Esophagus muscularis mucosa (tissue), 4 donors: ENCODE data around the gene IP6K1. TPM values are rescaled to one million over a fixed set of nuclear protein-coding genes. Genes with fewer than 3 reads are reported as not detected.

ENCODE experiments used
- DNase-seq: peaks from one replicate; pipeline ENCODE4 v3.0.0-alpha.2; 2017; ENCODE audit errors: extremely low spot score
- H3K27ac ChIP-seq, 4 donors: fragments of 200-600 bp; sonication (generic); replicated peaks in 1 of 4; 1 replicate in 3 of 4; 2 replicates in 1 of 4; pipeline ENCODE4 v1.5.1; 2016 to 2019; ENCODE audit warnings: mild to moderate bottlenecking in 1 of 4
- H3K27me3 ChIP-seq, 4 donors: fragments of 200-600 bp; sonication (generic); one replicate each; pipeline versions ENCODE4 v1.5.1 to v1.6.0; 2016 to 2019
- H3K36me3 ChIP-seq, 4 donors: fragments of 200-600 bp; sonication (generic); one replicate each; pipeline ENCODE4 v1.5.1; 2016 to 2019
- H3K4me1 ChIP-seq, 4 donors: fragments of 200-600 bp; sonication (generic); one replicate each; pipeline ENCODE4 v1.5.1; 2016 to 2019
- H3K4me3 ChIP-seq, 4 donors: fragments of 200-600 bp; sonication (generic); 1 replicate in 2 of 4; 2 replicates in 2 of 4; pipeline ENCODE4 v1.5.1; 2016 to 2019; ENCODE audit warnings: mild to moderate bottlenecking in 4 of 4, moderate library complexity in 1 of 4
- H3K9me3 ChIP-seq, 4 donors: fragments of 200-600 bp; sonication (generic); 1 replicate in 3 of 4; 2 replicates in 1 of 4; pipeline ENCODE4 v1.5.1; 2016 to 2019
- CTCF ChIP-seq, 3 experiments: fragments of 200-600 bp in 2 of 3; fragments of 450-650 bp in 1 of 3; sonication (generic) in 2 of 3; IDR thresholded peaks; one replicate each; pipeline ENCODE4 v1.5.1; 2017 to 2019; ENCODE audit warnings: antibody characterized with exemption in 3 of 3, mild to moderate bottlenecking in 2 of 3, moderate library complexity in 1 of 3
- EP300 ChIP-seq: sonication (generic); formaldehyde crosslinking; IDR thresholded peaks from one replicate; pipeline ENCODE4 v1.6.1; 2017; ENCODE audit warnings: antibody characterized with exemption
- POLR2A ChIP-seq: fragments of 450-650 bp; IDR thresholded peaks from one replicate; pipeline ENCODE4 v1.6.1; 2017; ENCODE audit warnings: antibody characterized with exemption, moderate library complexity, mild to moderate bottlenecking, low read depth
- POLR2AphosphoS5 ChIP-seq, 2 donors: sonication (generic); formaldehyde crosslinking; IDR thresholded peaks; one replicate each; pipeline ENCODE4 v1.6.1; 2017; ENCODE audit warnings: antibody characterized with exemption in 2 of 2
- WGBS: methylation state at CpG from one replicate; pipeline ENCODE4 v1.1.5; 2018; 5-methylcytosine and 5-hydroxymethylcytosine counted together
- intact Hi-C: fragments of 100-400 bp; cut with DNase I; formaldehyde crosslinking; loops from one replicate; pipeline ENCODE4 v1.15.1; 2023
- total RNA-seq, 4 donors: library from RNA; depleted of rRNA; stranded (reverse); fragments of >200 nt; gene quantifications; one replicate each; pipeline versions ENCODE4 v1.1.0 to v1.2.1, GENCODE V29; 2016

The IP6K1 gene
- total RNA-seq, 4 donors from 2014 or later: 33.2 to 63.4 (median 52.4) TPM

GRCh38 chr3:49794431-49794830, 8.1 kb upstream of the IP6K1 start:
- no peak for TF ChIP-seq POLR2A
- no peak for TF ChIP-seq POLR2AphosphoS5 (IDR thresholded peaks at IDR 0.05)
- H3K27ac ChIP-seq: no peak overlapping the region
- H3K27me3 ChIP-seq: no peaks in the 10 kb centered on the region
- DNase-seq: no peak
- H3K9me3 ChIP-seq: no peaks in the 10 kb centered on the region
- no peak overlapping the region for H3K4me3 ChIP-seq
- 77% methylated on average over 4 of the region's 4 CpGs for WGBS
- peaks cover under 1 to 5% (median 2%) of the 10 kb centered on the region in 4 donors for H3K4me1 ChIP-seq
- intact Hi-C loops: no loop called here
- no peaks in the 10 kb centered on the region for H3K36me3 ChIP-seq

GRCh38 chr3:49793486-49794085, 7.2 kb upstream of the IP6K1 start:
- Histone ChIP-seq H3K27me3 (no peaks in the 10 kb centered on the region), H3K36me3 (no peaks in the 10 kb centered on the region), H3K4me1 (no peaks in the 10 kb centered on the region), H3K27ac (no peak overlapping the region), H3K9me3 (no peaks in the 10 kb centered on the region), H3K4me3 (no peak overlapping the region)
- 96% methylated on average over 11 of the region's 13 CpGs for WGBS
- no peak for TF ChIP-seq POLR2AphosphoS5 (IDR thresholded peaks at IDR 0.05)
- no peak for TF ChIP-seq CTCF (IDR thresholded peaks at IDR 0.05)
- no peak for TF ChIP-seq POLR2A
- TF ChIP-seq EP300: no peak
- DNase-seq: no peak
- intact Hi-C loops: no loop called here

GRCh38 chr3:49792371-49793150, 6.2 kb upstream of the IP6K1 start:
- Histone ChIP-seq H3K27ac (no peak overlapping the region), H3K4me1 (peaks cover 0 to under 1% (median under 1%) of the 10 kb centered on the region in 4 donors), H3K36me3 (no peaks in the 10 kb centered on the region), H3K27me3 (no peaks in the 10 kb centered on the region), H3K9me3 (no peaks in the 10 kb centered on the region), H3K4me3 (no peak overlapping the region)
- no peak for TF ChIP-seq POLR2A
- TF ChIP-seq CTCF (IDR thresholded peaks at IDR 0.05): no peak
- TF ChIP-seq POLR2AphosphoS5 (IDR thresholded peaks at IDR 0.05): no peak
- no peak for TF ChIP-seq EP300
- no peak for DNase-seq
- 98% methylated on average over 5 of the region's 10 CpGs for WGBS
- intact Hi-C loops: no loop called here

DNA sequence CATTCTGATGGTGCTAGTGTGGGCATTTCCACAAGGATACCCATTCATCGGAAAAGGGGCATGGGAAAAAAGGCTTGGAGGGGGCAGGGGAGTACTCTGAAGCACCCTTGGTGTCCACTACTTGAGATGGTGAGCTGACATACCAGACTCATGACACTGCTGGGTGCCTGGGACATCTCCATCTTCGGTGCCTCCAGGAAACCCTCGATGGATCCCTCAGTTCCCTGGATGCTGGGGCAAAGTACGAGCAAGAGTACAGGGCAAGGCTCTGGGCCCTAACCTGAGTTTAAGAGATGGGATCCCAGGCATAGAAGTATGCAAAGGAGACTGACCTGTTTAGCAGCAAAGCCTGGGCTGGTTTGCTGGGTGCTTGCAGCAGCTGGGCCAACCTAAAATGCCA, 5.2 kb upstream of the IP6K1 start:
- Histone ChIP-seq H3K27me3 (no peaks in the 10 kb centered on the region), H3K4me3 (no peak overlapping the region), H3K9me3 (no peaks in the 10 kb centered on the region), H3K27ac (no peak overlapping the region), H3K4me1 (peaks cover 6 to 10% (median 8%) of the 10 kb centered on the region in 4 donors), H3K36me3 (no peaks in the 10 kb centered on the region)
- TF ChIP-seq POLR2AphosphoS5 (IDR thresholded peaks at IDR 0.05) (no peak), CTCF (IDR thresholded peaks at IDR 0.05) (no peak), EP300 (no peak), POLR2A (no peak)
- WGBS: 92% methylated on average over 4 of the region's 4 CpGs
- DNase-seq: no peak
- intact Hi-C loops: no loop called here

DNA sequence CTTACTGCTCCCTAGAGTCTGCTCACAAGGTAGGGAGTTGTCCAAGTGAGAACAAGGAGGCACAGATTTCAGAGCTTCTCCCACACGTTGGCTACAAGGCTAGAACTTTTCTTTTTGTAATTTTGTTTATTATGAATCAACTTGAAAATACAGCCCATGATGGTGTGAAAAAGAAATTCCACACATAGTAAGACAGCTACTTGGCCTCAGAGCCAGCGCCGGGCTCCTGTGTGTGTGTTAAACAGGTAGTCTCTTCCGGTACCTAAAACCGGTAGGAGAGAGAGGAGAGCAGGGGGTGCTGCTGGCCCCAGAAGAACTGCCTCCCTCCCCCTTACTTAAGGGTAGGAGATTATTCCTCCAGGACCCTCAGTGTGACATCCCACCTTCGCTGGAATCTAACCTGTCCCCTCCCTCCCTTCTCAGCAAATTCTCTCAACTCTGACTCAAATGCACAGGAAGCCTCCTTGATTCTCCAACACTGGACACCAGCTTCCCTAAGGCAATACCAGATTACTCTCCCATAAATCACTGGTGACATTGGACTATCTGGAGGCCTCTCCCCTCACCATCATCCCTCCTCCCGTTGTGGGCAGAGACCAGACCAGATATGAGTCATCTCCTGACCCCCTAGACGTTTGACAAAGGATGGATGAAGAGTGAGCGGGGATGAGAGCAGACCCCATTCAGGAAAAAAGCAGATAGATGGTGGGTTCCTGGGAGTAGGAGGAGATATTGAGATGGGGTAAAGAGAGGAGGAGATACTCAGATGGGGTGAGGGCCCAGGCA, 4.5 kb upstream of the IP6K1 start:
- TF ChIP-seq CTCF (IDR thresholded peaks at IDR 0.05): no peak
- TF ChIP-seq POLR2AphosphoS5 (IDR thresholded peaks at IDR 0.05): no peak
- no peak for TF ChIP-seq EP300
- no peak for TF ChIP-seq POLR2A
- peaks cover 0 to 3% (median 0%) of the 10 kb centered on the region in 4 donors for H3K27me3 ChIP-seq
- H3K27ac ChIP-seq: no peak overlapping the region
- no peaks in the 10 kb centered on the region for H3K36me3 ChIP-seq
- no peak overlapping the region for H3K4me3 ChIP-seq
- no peak for DNase-seq
- 65% methylated on average over 9 of the region's 9 CpGs for WGBS
- H3K9me3 ChIP-seq: no peaks in the 10 kb centered on the region
- intact Hi-C loops: no loop called here
- H3K4me1 ChIP-seq: peaks cover 6 to 10% (median 8%) of the 10 kb centered on the region in 4 donors
